Parathyroid adenoma (tissue), 2 donors: Measurements from ENCODE around the gene ARHGAP24.
"Not testable (repeated sequence)": the region's sequence is repeated elsewhere in the genome, so short reads cannot be mapped to it uniquely, and the experiment has no call there.

ENCODE experiments used
- H2AFZ ChIP-seq: fragments of 300-600 bp; sonication (generic); one replicate; pipeline ENCODE4 v1.7.0; 2017; ENCODE audit warnings: antibody characterized with exemption, mild to moderate bottlenecking
- H3K27ac ChIP-seq: fragments of 300-600 bp; sonication (generic); one replicate; pipeline ENCODE4 v1.7.0; 2017
- H3K27me3 ChIP-seq: fragments of 300-600 bp; sonication (generic); one replicate; pipeline ENCODE4 v1.7.0; 2017; ENCODE audit warnings: low read length; ENCODE audit not compliant: control insufficient read depth, insufficient read depth
- H3K36me3 ChIP-seq: fragments of 300-600 bp; sonication (generic); one replicate; pipeline ENCODE4 v1.7.0; 2017; ENCODE audit warnings: low read length; ENCODE audit not compliant: control insufficient read depth, insufficient read depth
- H3K4me1 ChIP-seq: fragments of 300-600 bp; sonication (generic); one replicate; pipeline ENCODE4 v1.7.0; 2017; ENCODE audit warnings: control low read depth
- H3K4me2 ChIP-seq: fragments of 300-600 bp; sonication (generic); one replicate; pipeline ENCODE4 v1.7.0; 2017; ENCODE audit warnings: low read length
- H3K4me3 ChIP-seq: fragments of 300-600 bp; sonication (generic); one replicate; pipeline ENCODE4 v1.7.0; 2017; ENCODE audit warnings: low read depth, low read length
- H3K79me2 ChIP-seq: fragments of 300-600 bp; sonication (generic); one replicate; pipeline ENCODE4 v1.7.0; 2017; ENCODE audit warnings: control low read depth
- H3K9ac ChIP-seq: fragments of 300-600 bp; sonication (generic); one replicate; pipeline ENCODE4 v1.7.0; 2017; ENCODE audit warnings: mild to moderate bottlenecking
- H3K9me3 ChIP-seq: fragments of 300-600 bp; sonication (generic); one replicate; pipeline ENCODE4 v1.7.0; 2017; ENCODE audit warnings: low read length; ENCODE audit not compliant: control insufficient read depth
- TF ChIP-seq, protein P1 (sequence below): fragments of 300-600 bp; sonication (generic); IDR thresholded peaks from one replicate; pipeline ENCODE4 v1.7.0; 2017; ENCODE audit warnings: antibody characterized with exemption, mild to moderate bottlenecking
- donor health status: primary hyperparathyroidism.

ARHGAP24 gene

GRCh38 chr4:85512446-85513205 lies 37.7 kb downstream of the ARHGAP24 start:
- no peak overlapping the region for H3K4me2 ChIP-seq
- H3K36me3 ChIP-seq = no peaks in the 10 kb centered on the region
- no peaks in the 10 kb centered on the region for H3K27me3 ChIP-seq
- TF ChIP-seq, protein P1, sequence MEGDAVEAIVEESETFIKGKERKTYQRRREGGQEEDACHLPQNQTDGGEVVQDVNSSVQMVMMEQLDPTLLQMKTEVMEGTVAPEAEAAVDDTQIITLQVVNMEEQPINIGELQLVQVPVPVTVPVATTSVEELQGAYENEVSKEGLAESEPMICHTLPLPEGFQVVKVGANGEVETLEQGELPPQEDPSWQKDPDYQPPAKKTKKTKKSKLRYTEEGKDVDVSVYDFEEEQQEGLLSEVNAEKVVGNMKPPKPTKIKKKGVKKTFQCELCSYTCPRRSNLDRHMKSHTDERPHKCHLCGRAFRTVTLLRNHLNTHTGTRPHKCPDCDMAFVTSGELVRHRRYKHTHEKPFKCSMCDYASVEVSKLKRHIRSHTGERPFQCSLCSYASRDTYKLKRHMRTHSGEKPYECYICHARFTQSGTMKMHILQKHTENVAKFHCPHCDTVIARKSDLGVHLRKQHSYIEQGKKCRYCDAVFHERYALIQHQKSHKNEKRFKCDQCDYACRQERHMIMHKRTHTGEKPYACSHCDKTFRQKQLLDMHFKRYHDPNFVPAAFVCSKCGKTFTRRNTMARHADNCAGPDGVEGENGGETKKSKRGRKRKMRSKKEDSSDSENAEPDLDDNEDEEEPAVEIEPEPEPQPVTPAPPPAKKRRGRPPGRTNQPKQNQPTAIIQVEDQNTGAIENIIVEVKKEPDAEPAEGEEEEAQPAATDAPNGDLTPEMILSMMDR = no peak
- H2AFZ ChIP-seq = no peak overlapping the region
- no peak overlapping the region for H3K27ac ChIP-seq
- no peaks in the 10 kb centered on the region for H3K4me1 ChIP-seq
- H3K9ac ChIP-seq = no peak overlapping the region
- no peaks in the 10 kb centered on the region for H3K79me2 ChIP-seq
- H3K9me3 ChIP-seq = no peaks in the 10 kb centered on the region
- H3K4me3 ChIP-seq = no peak overlapping the region

GRCh38 chr4:85514117-85514516 lies 39.2 kb downstream of the ARHGAP24 start:
- Histone ChIP-seq H3K36me3 (no peaks in the 10 kb centered on the region), H2AFZ (no peak overlapping the region), H3K9ac (no peak overlapping the region), H3K27me3 (no peaks in the 10 kb centered on the region), H3K4me3 (no peak overlapping the region), H3K27ac (no peak overlapping the region), H3K4me1 (no peaks in the 10 kb centered on the region), H3K4me2 (no peak overlapping the region), H3K79me2 (no peaks in the 10 kb centered on the region), H3K9me3 (no peaks in the 10 kb centered on the region)
- TF ChIP-seq, protein P1 = no peak

DNA sequence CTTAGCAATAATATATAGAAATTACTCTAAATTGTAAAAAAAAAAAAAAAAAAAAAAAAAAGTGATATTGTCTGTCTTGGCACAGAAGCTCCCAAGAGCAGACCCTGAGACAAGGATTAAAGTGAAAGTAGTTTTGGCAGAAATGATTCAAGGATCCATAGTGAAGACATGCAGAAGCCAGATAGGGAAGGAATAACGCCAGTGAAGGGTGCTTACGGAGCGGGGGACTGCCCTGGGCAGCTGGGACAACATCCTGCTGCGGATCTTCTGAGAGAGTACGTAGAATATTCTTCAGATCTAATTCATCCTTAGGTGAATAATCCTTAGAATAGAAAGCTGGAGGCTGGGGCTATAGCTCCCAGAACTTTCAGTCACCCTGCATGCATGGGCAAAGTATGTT lies 39.8 kb downstream of the ARHGAP24 start:
- H3K4me2 ChIP-seq = no peak overlapping the region
- no peaks in the 10 kb centered on the region for H3K27me3 ChIP-seq
- H3K9me3 ChIP-seq = no peaks in the 10 kb centered on the region
- no peak overlapping the region for H3K27ac ChIP-seq
- H3K4me3 ChIP-seq = no peak overlapping the region
- no peaks in the 10 kb centered on the region for H3K36me3 ChIP-seq
- no peaks in the 10 kb centered on the region for H3K4me1 ChIP-seq
- TF ChIP-seq, protein P1 = no peak
- no peaks in the 10 kb centered on the region for H3K79me2 ChIP-seq
- no peak overlapping the region for H2AFZ ChIP-seq
- H3K9ac ChIP-seq = no peak overlapping the region

GRCh38 chr4:85515701-85516100 lies 40.8 kb downstream of the ARHGAP24 start:
- no peak overlapping the region for H3K4me2 ChIP-seq
- no peak overlapping the region for H2AFZ ChIP-seq
- H3K27ac ChIP-seq = no peak overlapping the region

GRCh38 chr4:85518526-85518925 lies 43.6 kb downstream of the ARHGAP24 start:
- H2AFZ ChIP-seq, H3K4me3 ChIP-seq, H3K9me3 ChIP-seq, H3K27me3 ChIP-seq, H3K27ac ChIP-seq, H3K79me2 ChIP-seq, H3K36me3 ChIP-seq, H3K9ac ChIP-seq, H3K4me1 ChIP-seq, H3K4me2 ChIP-seq: not testable (repeated sequence)

More at GRCh38 chr4:85515701-85516100, 40.8 kb downstream of the ARHGAP24 start:
- H3K4me1 ChIP-seq = no peaks in the 10 kb centered on the region
- no peaks in the 10 kb centered on the region for H3K9me3 ChIP-seq
- H3K36me3 ChIP-seq = no peaks in the 10 kb centered on the region
- no peak overlapping the region for H3K4me3 ChIP-seq
- no peak overlapping the region for H3K9ac ChIP-seq
- TF ChIP-seq, protein P1 = no peak
- no peaks in the 10 kb centered on the region for H3K79me2 ChIP-seq
- no peaks in the 10 kb centered on the region for H3K27me3 ChIP-seq
